G401.6 (cell line): ENCODE data around the gene MTMR3.

Experiments
- FAIRE-seq: peaks from 2 replicates; lab custom pipeline; 2012; peaks lifted over from hg19 to GRCh38; lab: Jason Lieb, UNC

Gene MTMR3

DNA sequence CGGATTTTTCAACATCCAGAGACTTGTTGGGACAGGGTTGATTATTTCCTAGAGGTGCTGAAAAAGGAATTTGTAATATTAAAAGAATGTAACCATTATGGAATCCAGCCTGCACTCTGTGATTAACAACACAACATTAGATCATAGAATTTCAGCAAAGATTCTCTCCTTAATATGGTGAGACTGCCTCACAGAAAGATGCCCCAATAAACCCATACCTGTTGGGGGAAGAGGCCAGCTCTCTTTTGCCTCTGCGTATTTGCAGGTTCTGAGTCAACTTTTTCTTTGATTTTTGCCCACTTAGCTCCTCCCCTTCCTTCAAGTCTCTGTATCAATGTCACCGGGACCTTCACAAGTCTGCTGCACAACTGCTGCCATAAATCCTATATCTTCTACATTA lies 12.4 kb upstream of the MTMR3 start:
- FAIRE-seq = no peak

DNA sequence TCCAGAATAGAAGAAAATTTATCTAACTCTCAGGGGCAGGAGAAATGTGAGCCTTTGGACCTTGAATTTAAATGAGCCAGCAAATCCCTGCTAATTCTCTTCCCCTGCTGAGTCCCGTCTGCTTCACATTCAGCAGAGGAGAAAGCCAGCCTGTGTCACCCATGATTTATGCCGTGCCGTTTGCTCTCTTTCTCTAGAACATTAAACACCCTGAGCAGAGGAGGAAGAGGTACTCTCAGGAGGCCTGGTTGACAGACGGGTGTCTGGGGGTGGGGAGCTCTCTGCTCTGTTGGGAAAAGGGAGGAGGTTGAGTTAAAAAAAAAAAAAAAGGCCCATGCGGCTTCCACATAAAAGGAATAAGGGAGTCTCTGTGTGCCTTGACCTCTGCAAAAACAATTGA lies 11.3 kb upstream of the MTMR3 start:
- FAIRE-seq = no peak

DNA sequence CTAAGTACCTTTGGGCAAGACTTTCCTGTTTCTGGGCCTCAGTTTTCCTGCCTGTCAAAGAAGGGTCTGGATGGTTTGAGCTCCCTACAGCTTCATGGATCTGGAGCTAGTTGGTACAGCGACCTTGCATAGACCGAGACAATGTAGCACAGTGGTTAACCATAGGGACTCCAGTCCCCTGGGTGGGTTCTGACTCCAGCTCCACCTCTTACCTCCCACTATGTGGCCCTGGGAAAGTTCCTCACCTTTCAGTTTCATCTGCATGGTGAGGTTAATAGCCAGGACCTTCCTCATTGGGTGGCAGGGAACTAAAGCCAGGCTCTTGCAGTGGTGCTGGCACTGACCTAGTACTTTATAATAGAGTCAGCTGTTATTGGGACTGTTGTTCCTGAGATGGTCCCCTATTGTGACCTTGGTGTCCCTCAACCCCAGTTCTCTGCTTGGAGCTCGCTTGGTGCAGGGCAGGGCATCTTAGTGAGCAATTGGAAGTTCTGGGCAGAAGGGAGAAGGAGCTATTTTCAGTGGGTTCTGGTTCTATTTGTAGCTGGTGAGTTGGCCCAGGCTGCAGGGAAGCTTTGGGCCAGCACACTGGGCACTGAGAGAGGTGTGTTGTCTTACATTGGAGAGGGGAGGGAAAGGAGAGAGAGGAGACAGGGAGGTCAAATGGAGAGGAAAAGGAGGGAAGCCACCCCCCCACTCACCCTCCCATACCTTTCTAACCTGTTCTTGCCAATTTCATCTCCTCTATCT lies 10.7 kb upstream of the MTMR3 start:
- no peak for FAIRE-seq

DNA sequence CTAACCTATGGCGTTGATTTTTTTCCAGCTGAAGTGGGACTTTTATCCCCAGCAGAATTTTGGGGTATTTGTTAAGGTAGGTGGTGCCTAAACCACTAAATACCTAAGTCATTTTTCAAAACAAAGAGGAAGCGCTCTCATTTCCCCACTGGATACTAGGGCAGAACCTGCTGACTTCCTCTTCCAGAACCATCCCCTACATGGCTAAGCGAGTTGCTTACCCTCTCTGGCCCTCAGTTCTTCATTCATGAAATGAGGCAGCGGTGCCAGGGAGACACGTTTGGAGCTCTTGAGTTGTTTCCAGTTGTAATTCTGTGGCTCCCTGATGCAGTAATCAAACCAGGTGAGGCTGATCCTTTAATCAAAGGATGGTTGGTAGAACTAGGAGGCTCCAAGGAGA lies 10.0 kb upstream of the MTMR3 start:
- FAIRE-seq = no peak

DNA sequence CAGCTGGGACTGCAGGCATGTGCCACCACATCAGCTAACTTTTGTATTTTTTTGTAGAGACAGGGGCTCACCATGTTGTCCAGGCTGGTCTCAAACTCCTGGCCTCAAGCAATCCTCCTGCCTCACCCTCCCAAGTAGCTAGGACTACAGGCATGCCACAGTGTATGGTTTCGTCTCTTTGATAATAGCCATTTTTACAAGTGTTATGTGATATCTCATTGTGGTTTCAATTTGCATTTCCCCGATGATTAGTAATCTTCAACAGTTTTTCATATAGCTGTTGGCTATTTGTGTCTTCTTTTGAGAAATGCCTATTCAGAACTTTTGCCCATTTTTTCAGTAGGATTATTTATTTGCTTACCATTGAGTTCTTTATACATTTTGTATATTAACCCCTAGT lies 9.0 kb upstream of the MTMR3 start:
- FAIRE-seq = peak; percentile 6

DNA sequence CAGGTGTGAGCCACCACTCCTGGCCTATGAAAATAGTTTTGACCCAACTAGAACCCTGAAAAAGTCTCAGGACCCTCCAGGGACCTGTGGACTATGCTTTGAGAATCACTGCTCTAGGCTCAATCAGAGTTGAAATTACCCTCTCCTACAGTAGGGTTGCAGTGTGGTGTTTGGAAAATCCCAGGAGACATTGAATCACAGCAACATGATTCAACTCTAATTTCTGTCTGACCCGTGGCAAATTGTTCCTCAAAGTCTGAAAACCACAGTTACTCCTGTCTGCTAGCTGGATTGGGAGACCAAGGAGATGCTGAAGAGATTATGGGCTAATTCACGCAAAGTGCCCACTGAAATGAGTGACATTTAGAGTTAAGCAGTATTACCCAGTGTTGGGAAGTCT lies 5.4 kb upstream of the MTMR3 start:
- no peak for FAIRE-seq

DNA sequence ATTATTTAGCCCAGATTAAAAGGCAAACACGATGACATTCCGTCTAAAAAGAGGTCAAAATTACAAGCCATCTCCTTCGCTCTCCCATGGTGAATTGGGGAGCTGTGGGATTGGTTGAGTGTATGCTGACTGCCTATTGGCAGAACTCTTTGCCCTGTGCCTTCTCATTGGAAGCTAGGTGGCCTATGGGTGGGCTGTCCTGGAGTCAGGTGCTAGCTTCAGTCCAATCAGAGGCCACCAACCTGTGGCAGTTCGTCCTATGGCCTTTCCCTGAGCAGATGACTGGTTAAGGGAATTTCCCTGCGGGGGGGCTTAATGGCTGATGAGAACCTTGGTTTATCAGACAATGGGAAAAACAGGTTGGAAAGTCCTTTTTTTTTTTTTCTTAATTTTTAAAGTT lies 3.2 kb upstream of the MTMR3 start:
- no peak for FAIRE-seq

DNA sequence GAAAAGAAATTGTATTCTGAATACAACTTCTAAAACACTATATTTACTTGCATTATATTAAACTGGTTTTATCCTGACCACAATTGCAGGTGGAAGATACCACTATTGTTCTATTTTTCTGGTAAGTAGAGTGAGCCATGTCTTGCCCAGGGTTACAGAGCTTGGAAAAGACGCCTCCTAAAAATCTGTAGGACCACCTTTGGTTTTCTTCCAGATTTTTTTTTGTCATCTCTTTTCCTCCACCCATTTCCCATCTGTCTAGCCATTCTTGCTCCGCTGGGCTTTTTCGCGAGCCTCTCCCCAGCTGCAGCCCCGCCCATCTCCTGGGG lies 294 bp upstream of the MTMR3 start:
- peak; percentile 23 for FAIRE-seq

DNA sequence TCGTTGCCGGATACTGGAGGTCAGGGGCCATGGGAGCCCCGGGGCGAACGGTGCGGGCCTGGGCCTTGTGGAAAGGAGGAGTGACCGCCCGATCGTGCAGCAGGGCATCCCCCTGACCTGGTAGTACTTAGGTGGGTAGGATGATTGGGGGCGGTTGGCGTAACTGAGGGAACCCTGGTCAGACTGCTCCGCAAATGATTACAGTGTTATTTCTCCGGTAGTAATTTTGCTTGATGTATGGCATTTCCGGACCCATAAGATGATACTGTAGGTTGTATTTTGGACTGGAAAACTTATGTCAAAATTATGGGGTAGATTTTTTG lies 762 bp downstream of the MTMR3 start:
- FAIRE-seq = no peak

DNA sequence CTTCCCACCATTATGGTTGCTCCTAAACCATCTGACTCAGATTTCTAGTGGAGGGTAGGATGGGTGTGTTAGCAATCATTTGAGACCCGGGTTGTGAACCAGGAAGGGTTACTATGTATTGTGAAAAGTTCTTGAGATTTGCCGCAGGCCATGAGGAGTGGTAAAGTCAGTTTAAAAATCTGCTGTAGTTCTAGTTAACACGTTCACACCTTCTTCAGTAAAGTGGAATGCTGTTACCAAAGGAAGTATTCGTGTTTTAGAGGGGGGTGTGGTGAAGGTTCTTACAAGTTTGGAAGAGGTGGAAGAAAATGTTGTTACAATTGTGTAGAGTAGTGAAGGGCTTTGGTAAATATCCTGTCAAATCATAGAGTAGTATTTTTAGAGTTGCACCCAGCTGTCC lies 2.6 kb downstream of the MTMR3 start:
- FAIRE-seq = no peak

DNA sequence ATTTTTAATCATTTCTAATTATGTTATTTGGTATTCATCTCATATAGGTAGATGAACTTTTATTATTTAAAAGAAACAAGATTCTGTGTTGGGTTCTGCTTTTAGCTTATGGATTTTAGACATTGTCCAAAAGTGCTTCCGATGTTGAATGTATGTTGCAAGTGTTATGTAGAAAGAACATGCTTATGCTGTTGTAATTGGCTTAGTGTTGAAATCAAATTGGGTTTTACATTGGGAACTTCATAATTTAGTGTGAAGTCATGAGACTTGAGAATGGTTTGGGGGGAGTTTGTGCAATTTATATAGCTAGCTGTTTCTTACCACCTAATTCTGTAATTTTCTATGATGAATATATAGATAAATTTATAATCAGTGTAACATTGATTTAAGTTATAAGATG lies 3.6 kb downstream of the MTMR3 start:
- FAIRE-seq = peak; percentile 27

DNA sequence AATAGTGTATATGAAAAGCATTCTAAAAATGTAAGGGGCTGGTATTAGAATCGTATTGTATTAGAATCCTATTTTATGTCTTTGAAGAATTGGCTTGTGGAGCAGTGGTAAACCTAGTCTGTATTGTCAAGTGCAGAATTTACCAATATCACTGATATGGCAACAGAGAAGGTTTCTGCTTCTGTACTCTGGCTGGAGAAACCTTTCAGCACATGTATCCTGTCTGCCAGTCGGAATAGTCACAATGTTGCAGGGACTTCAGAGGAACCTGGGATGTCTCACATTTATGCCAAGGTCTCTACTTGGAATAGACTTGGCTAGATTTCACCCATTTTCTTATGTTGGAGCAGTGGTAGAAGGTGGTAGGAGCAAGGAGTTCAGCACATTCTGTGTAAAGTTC lies 4.4 kb downstream of the MTMR3 start:
- peak; percentile 8 for FAIRE-seq

DNA sequence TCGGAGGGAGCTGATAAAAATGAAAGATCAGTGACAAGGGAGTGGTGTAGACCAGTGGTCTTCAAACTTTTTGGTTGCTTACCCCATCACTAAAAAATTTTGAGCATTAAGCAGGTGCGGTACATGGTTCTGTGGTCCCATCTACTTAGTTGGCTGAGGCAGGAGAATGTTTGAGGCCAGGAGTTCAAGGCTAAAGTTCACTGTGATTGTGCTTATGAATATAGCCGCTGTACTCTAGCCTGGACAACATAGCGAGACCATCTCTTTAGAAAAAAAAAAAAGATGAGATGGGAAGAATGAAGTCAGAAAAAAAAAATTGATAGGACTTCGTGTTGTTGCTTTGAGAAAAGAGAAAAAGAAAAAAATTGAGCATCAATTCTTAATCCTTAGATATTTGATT lies 7.8 kb downstream of the MTMR3 start:
- no peak for FAIRE-seq

DNA sequence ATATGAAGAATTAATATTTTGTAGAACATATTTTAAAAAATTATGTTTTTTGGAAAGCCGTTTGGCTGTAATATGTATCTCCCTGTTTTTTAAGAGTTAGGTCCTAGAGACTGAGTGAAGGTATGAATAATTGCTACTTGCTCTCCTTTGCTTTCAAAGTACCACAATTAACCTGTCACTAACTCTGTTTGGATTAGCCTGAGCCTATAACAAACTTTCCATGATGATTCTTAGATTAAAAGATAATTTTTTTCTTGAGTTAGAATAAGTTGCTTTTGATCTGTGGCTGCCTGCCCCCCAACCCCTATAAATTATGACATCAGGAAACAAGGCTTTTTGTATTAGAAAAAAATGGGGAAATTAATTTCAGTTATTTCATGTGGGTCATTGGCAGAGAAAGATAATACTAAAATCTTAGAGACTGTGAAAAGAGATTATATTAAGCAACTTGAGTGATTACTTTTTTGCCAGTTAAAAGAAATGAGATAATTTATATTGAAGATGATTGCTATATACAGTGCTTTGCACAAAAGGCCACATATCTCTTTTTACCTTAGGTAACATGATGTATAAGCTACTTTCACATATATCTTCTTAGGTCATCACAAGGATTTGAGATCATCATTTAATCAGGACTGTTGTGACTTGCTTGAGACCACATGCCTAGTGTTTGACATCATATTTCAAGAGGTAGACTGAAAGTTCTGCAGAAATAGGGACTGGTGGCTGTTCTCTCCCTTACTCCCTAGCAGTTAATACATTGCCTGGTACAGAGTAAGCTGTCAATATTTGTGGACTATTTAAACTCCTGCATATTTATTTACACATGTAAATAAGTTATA lies 9.6 kb downstream of the MTMR3 start:
- peak; percentile 23 for FAIRE-seq

DNA sequence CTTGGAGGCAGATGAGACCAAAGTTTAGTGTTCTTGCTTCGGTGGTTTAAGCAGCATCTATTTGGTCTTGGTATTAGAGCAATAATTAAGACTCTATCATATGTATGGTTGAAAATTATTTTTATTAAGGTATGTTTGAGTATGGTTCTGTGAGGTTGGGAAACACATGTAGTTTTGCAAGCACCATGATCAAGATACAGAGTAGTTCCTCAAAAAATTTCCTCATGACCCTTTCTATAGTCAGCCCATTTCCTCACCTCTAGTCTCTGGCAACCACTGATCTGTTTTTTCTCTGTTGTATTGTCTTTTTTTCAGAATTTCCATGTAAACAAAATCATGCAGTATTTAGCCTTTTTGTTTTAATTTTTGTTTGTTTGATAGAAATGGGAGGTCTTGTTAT lies 18.4 kb downstream of the MTMR3 start:
- FAIRE-seq = no peak

DNA sequence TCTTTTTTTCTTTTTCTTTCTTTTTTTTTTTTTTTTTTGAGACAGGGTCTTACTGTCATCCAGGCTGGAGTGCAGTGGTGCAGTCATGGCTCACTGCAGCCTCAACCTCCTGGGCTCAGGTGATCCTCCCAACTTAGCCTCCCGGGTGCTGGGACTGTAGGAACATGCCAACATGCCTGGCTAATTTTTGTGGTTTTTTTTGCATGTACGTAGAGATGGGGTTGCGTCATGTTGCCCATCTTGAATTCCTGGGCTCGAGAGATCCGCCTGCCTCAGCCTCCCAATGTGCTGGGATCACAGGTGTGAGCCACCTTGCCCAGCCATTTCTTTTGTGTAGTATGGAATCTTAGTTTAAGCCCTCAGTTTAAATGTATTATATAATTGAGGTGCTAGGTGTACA lies 20.4 kb downstream of the MTMR3 start:
- no peak for FAIRE-seq

DNA sequence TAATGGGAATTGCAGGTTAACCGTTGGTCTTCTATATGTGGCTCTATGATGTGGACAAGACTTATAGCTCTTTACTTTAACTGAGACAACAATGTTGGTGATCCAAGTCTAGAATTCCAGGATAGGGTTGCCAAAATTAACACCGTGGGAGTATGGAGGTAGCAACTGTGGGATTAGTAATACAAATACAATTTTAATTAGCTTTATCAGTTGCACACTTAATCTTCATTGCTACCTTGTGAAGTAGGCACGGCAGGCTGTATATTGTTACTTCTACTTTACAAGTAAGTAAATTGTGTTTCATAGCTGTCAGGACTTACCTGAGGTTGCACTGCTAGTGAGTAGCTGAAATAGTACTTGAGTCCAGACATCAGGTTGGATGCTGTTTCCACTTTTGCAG lies 21.0 kb downstream of the MTMR3 start:
- FAIRE-seq = no peak

DNA sequence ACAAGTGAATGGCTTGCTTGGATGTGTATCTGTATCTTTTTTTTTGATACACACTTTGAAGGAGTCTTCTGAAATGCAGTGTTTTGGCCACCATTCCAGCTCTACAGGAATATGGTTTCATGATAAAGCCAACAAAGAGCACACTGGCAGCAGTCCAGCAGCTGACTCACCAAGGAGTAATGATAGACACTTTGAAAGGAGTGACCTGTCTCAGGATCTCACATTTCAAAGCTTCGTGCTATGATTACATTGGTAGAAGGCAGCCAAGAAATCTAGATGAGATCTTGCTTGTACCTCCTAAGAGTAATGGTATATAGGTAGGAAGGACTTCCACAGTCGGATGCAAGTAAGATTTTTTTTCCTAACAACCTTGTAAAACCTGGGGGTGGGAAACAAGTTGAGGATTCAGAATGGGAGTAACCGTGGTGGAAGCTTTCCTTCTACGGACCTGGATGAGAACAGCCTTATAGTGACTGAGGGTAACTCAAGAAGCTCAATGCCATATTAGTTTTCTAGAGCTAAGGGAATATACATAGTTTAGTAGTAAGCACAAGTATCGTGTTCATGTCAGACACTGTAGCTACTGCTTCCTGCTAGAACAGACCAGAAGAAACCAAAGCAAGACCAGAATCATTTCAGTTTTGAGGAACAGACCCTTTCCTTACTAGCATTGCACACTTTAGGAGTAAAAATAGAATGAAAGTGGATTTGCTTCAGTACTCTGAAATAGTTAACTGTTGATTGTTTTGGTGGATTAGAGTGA lies 25.0 kb downstream of the MTMR3 start:
- FAIRE-seq = peak; percentile 67

DNA sequence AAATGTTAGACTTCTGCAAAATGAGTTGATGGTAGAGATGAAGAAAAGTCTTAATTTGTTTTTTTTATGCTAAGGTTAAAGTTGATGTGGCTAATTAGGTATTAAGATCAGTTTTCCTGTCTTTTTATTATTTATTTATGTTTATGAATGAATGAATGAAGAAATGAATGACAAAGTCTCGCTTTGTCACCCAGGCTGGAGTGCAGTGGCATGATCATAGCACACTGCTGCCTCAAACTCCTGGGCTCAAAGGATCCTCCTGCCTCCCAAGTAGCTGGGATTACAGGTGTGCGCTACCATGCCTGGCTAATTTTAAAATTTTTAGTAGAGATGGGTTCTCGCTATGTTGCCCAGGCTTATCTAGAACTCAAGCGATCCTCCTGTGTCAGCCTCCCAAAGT lies 29.2 kb downstream of the MTMR3 start:
- no peak for FAIRE-seq

DNA sequence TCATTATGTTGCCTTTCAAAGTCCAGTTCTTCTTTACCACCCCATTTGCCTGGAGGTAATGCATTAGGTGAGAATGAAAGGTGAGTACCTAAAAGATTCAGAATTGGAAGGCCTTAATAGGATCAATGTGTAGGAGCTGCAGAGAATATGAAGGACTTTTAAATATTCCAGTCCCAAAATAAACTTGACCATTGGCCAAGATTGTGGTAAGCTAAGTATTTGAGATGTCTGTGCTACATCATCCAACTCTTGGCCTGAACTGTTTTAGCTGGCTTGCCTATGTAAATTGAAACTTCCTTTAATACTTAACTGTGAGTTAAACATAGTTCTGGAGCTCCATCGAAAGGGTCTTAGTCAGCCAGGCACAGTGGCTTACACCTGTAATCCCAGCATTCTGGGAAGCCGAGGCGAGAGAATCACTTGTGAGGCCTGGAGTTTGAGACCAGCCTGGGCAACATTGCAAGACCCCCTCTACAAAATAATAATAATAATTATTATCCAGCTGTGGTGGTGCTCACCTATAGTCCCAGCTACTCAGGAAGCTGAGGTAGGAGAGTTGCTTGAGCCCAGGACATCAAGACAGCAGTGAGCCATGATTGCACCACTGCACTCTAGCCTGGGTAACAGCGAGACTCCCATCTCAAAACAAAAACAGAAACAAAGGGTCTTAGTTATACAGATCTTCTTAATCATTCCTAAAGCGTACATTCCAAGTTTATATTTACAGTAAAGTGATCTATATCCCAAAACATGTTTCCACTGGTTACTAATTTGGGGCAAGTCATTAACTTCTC lies 29.8 kb downstream of the MTMR3 start:
- peak; percentile 64 for FAIRE-seq

DNA sequence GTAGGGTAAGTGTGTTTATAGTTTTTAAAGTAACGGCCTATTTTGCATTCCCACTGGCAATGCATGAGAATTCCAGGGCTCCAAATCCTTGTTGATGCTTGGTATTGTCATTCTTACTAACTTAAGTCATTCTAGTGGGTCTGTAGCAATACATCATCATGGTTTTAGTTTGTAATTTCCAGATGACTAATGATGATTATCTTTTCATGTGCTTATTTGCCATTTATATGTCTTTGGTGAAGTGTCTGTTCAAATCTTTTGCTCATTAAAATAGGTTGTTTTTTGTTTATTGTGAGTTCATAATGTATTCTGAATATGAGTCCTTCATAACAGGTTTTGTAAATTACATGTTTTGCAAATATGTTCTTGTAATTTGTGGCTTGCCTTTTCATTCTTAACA lies 31.2 kb downstream of the MTMR3 start:
- no peak for FAIRE-seq

DNA sequence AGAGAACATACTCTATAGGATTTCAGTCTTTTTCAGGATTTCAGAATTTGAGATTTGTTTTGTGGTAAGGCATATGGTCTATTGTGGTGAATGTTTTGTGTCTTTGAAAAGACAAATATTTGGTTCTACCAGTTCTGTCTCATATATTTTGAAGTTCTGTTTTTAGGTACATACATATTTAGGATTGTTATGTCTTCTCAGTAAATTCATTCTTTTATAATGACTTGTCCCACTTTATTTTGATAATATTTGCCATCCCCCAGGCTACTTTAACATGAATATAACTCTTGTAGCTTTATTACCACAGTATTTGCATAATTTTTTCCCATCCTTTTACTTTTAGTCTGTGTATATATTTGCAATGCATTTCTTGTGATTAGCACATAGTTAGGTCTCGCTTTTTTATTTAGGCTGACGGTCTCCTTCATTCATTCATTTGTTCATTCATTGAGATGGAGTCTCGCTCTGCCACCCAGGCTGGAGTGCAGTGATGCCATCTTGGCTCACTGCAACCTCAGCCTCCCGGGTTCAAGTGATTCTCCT lies 32.1 kb downstream of the MTMR3 start:
- no peak for FAIRE-seq
